Trophoblast cell (in vitro differentiated cells and primary cell): Measurements from ENCODE around the gene FBXO48.
A peak's percentile ranks its signal among the peaks of the same experiment; 100 is the strongest.

ENCODE experiments used
- DNase-seq, 2 donors: peaks; one replicate each; pipeline ENCODE4 v3.0.0-alpha.2; 2016
- H2AFZ ChIP-seq: 2 replicates; pipeline ENCODE4 v1.6.1; 2013; ENCODE audit warnings: low read length, moderate library complexity, mild to moderate bottlenecking; ENCODE audit not compliant: insufficient read depth, poor library complexity
- H2AK5ac ChIP-seq: 2 replicates; pipeline ENCODE4 v1.6.1; 2013; ENCODE audit warnings: mild to moderate bottlenecking, low read length
- H2BK120ac ChIP-seq: 2 replicates; pipeline ENCODE4 v1.6.1; 2013; ENCODE audit warnings: low read length, mild to moderate bottlenecking, moderate library complexity; ENCODE audit not compliant: insufficient read depth, poor library complexity
- H2BK12ac ChIP-seq: 2 replicates; pipeline ENCODE4 v1.6.1; 2013; ENCODE audit warnings: mild to moderate bottlenecking, low read length, moderate library complexity
- H2BK5ac ChIP-seq: 2 replicates; pipeline ENCODE4 v1.6.1; 2013; ENCODE audit warnings: low read length, low read depth, moderate library complexity, mild to moderate bottlenecking; ENCODE audit not compliant: poor library complexity
- H3K14ac ChIP-seq: 2 replicates; pipeline ENCODE4 v1.6.1; 2013; ENCODE audit warnings: mild to moderate bottlenecking, low read length
- H3K18ac ChIP-seq: 2 replicates; pipeline ENCODE4 v1.6.1; 2013; ENCODE audit warnings: mild to moderate bottlenecking, low read length
- H3K23ac ChIP-seq: 2 replicates; pipeline ENCODE4 v1.6.1; 2013; ENCODE audit warnings: low read length
- H3K27ac ChIP-seq: 2 replicates; pipeline ENCODE4 v1.5.1; 2013; ENCODE audit warnings: low read depth, mild to moderate bottlenecking, inconsistent platforms, low read length, moderate library complexity
- H3K27me3 ChIP-seq: 2 replicates; pipeline ENCODE4 v1.6.1; 2013; ENCODE audit warnings: inconsistent platforms, mild to moderate bottlenecking, low read length, moderate library complexity; ENCODE audit not compliant: insufficient read depth
- H3K36me3 ChIP-seq, 2 experiments: 1 replicate in 1 of 2; 2 replicates in 1 of 2; pipeline ENCODE4 v1.6.1; 2013; ENCODE audit warnings: low read length in 2 of 2, mild to moderate bottlenecking in 2 of 2, moderate library complexity in 1 of 2; ENCODE audit not compliant: insufficient read depth in 2 of 2, control insufficient read depth in 1 of 2
- H3K4ac ChIP-seq: 2 replicates; pipeline ENCODE4 v1.6.1; 2013; ENCODE audit warnings: low read depth, mild to moderate bottlenecking, low read length, moderate library complexity
- H3K4me1 ChIP-seq, 2 experiments: 1 replicate in 1 of 2; 2 replicates in 1 of 2; pipeline ENCODE4 v1.6.1; 2013; ENCODE audit warnings: low read length in 2 of 2, mild to moderate bottlenecking in 2 of 2, moderate library complexity in 1 of 2; ENCODE audit not compliant: insufficient read depth in 2 of 2, control insufficient read depth in 1 of 2
- H3K4me2 ChIP-seq: 2 replicates; pipeline ENCODE4 v1.6.1; 2013; ENCODE audit warnings: inconsistent platforms, mild to moderate bottlenecking, low read length, moderate library complexity
- H3K4me3 ChIP-seq: 2 replicates; pipeline ENCODE4 v1.5.1; 2013; ENCODE audit warnings: mild to moderate bottlenecking, low read depth, low read length, inconsistent platforms
- H3K79me1 ChIP-seq: one replicate; pipeline ENCODE4 v1.6.1; 2013; ENCODE audit warnings: low read length
- H3K79me2 ChIP-seq: 2 replicates; pipeline ENCODE4 v1.6.1; 2013; ENCODE audit warnings: low read length, mild to moderate bottlenecking; ENCODE audit not compliant: control insufficient read depth, insufficient read depth, poor library complexity
- H3K9ac ChIP-seq: 2 replicates; pipeline ENCODE4 v1.6.1; 2013; ENCODE audit warnings: mild to moderate bottlenecking, low read length
- H3K9me3 ChIP-seq: 2 replicates; pipeline ENCODE4 v1.6.1; 2013; ENCODE audit warnings: low read depth, mild to moderate bottlenecking, control low read depth, inconsistent platforms, low read length; ENCODE audit not compliant: insufficient read depth
- H4K12ac ChIP-seq: 2 replicates; pipeline ENCODE4 v1.6.1; 2013; ENCODE audit warnings: low read depth, mild to moderate bottlenecking, low read length, moderate library complexity
- H4K8ac ChIP-seq: 2 replicates; pipeline ENCODE4 v1.6.1; 2013; ENCODE audit warnings: low read depth, mild to moderate bottlenecking, low read length, moderate library complexity
- H4K91ac ChIP-seq: one replicate; pipeline ENCODE4 v1.6.1; 2013; ENCODE audit warnings: low read depth, mild to moderate bottlenecking, low read length, moderate library complexity
- WGBS: extraction: QIAGEN DNeasy Blood & Tissue Kit; methylation state at CpG from one replicate; pipeline ENCODE4 v1.1.7; 2013; ENCODE audit warnings: missing lambda C conversion rate; ENCODE audit not compliant: insufficient read length, insufficient coverage; ENCODE audit errors: extremely low coverage; 5-methylcytosine and 5-hydroxymethylcytosine counted together

The FBXO48 gene

GRCh38 chr2:68487773-68488355 lies 20.8 kb upstream of the FBXO48 start:
- H3K4ac ChIP-seq, result no peak overlapping the region
- H3K79me1 ChIP-seq, result no peaks in the 10 kb centered on the region
- H2BK12ac ChIP-seq, result no peak overlapping the region
- no peak overlapping the region for H3K27ac ChIP-seq
- no CpG with 5 or more reads among the region's 3 CpGs for WGBS
- H2BK120ac ChIP-seq, result no peak overlapping the region
- no peak overlapping the region for H4K8ac ChIP-seq
- no peak overlapping the region for H3K14ac ChIP-seq
- no peaks in the 10 kb centered on the region for H3K27me3 ChIP-seq
- no peak overlapping the region for H2AK5ac ChIP-seq
- no peak overlapping the region for H4K12ac ChIP-seq
- H3K36me3 ChIP-seq, result no peaks in the 10 kb centered on the region
- H3K4me3 ChIP-seq, result no peak overlapping the region
- H2BK5ac ChIP-seq, result no peak overlapping the region
- no peaks in the 10 kb centered on the region for H3K79me2 ChIP-seq
- no peak overlapping the region for H3K23ac ChIP-seq
- no peaks in the 10 kb centered on the region for H3K9me3 ChIP-seq
- no peak overlapping the region for H4K91ac ChIP-seq
- no peak overlapping the region for H3K18ac ChIP-seq
- H3K9ac ChIP-seq, result no peak overlapping the region
- no peak overlapping the region for H2AFZ ChIP-seq
- H3K4me1 ChIP-seq, result peaks cover 1 to 5% of the 10 kb centered on the region in 2 experiments
- H3K4me2 ChIP-seq, result no peak overlapping the region
- DNase-seq, result peak in 1 of 2 donors; percentile 33

DNA sequence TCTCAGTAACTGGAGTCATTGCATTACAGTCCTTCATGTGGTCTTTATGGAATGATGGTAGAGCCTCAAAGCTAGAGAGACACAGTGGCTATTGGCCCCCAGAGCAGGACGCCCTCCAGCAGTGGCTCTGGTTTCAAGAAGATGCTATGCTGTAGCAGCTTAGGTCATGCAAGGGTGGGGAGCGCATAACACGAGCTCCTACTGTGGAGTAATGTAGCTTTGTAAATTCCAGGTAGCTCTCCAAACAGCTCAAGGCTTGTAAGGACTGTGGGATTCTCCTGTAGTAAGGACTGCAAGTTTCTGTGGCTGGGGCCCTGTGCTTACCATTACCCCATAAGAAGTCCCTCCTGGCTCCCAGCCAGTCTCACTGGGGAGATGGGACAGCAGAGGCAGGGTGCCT lies 15.9 kb upstream of the FBXO48 start:
- no peak overlapping the region for H2BK12ac ChIP-seq
- no peak overlapping the region for H3K4me3 ChIP-seq
- DNase-seq, result no peak
- no peak overlapping the region for H3K18ac ChIP-seq
- H3K4ac ChIP-seq, result no peak overlapping the region
- no peak overlapping the region for H3K23ac ChIP-seq
- no peak overlapping the region for H4K91ac ChIP-seq
- no peak overlapping the region for H3K9ac ChIP-seq
- WGBS, result no CpG with 5 or more reads among the region's 3 CpGs
- H2AK5ac ChIP-seq, result no peak overlapping the region
- H3K79me1 ChIP-seq, result no peaks in the 10 kb centered on the region
- no peak overlapping the region for H2BK5ac ChIP-seq
- H4K12ac ChIP-seq, result no peak overlapping the region
- H2AFZ ChIP-seq, result no peak overlapping the region
- H3K27me3 ChIP-seq, result no peaks in the 10 kb centered on the region
- no peak overlapping the region for H3K14ac ChIP-seq
- no peak overlapping the region for H4K8ac ChIP-seq
- H3K9me3 ChIP-seq, result no peaks in the 10 kb centered on the region
- H2BK120ac ChIP-seq, result no peak overlapping the region
- no peak overlapping the region for H3K4me2 ChIP-seq
- no peak overlapping the region for H3K27ac ChIP-seq
- peaks cover 4 to 12% of the 10 kb centered on the region in 2 experiments for H3K4me1 ChIP-seq
- H3K79me2 ChIP-seq, result no peaks in the 10 kb centered on the region
- no peaks in the 10 kb centered on the region for H3K36me3 ChIP-seq

- Histone ChIP-seq H2AFZ (no peak overlapping the region), H4K91ac (no peak overlapping the region), H3K36me3 (no peaks in the 10 kb centered on the region), H3K9ac (no peak overlapping the region), H2BK120ac (no peak overlapping the region), H3K18ac (no peak overlapping the region), H4K8ac (no peak overlapping the region), H3K4me3 (no peak overlapping the region), H3K4me2 (no peak overlapping the region), H3K27me3 (no peaks in the 10 kb centered on the region), H4K12ac (no peak overlapping the region), H3K4ac (no peak overlapping the region), H3K79me2 (no peaks in the 10 kb centered on the region), H2BK5ac (no peak overlapping the region), H3K79me1 (no peaks in the 10 kb centered on the region), H3K27ac (no peak overlapping the region), H3K9me3 (no peaks in the 10 kb centered on the region), H2BK12ac (no peak overlapping the region), H3K23ac (peak overlapping the region; percentile 29), H2AK5ac (no peak overlapping the region), H3K14ac (no peak overlapping the region), H3K4me1 (peaks cover 4 to 12% of the 10 kb centered on the region in 2 experiments)
- no CpG with 5 or more reads among the region's 2 CpGs for WGBS
- DNase-seq, result no peak
These were observed 15.3 kb upstream of the FBXO48 start for GRCh38 chr2:68482296-68482820.

DNA sequence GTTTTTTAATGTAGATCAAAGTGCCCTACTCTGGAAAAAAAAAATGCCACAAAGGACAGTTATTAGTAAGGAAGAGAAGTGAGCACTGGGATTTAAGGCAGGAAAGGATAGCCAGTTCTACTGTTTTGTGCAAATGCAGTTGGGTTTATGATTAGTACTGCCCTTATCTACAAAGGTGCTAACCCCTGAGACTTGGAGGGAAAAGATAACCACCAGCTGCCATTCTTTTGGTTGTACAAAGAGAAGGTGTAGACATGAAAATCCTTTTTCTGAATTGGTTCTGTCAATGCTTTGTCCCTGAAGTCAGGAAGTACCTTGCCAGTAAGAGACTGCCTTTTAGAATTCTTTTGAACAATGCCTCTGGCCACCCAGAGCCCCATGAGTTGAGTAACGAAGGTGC lies 11.6 kb upstream of the FBXO48 start:
- Histone ChIP-seq H3K18ac (no peak overlapping the region), H2AK5ac (no peak overlapping the region), H3K4me2 (no peak overlapping the region), H3K27me3 (no peaks in the 10 kb centered on the region), H3K9ac (no peak overlapping the region), H3K23ac (no peak overlapping the region), H3K14ac (no peak overlapping the region), H2BK5ac (no peak overlapping the region), H3K4me1 (peaks cover 4 to 12% of the 10 kb centered on the region in 2 experiments), H3K27ac (no peak overlapping the region), H3K4ac (no peak overlapping the region), H2BK12ac (no peak overlapping the region), H4K12ac (no peak overlapping the region), H3K36me3 (no peaks in the 10 kb centered on the region), H3K9me3 (no peaks in the 10 kb centered on the region), H2BK120ac (no peak overlapping the region), H3K79me1 (no peaks in the 10 kb centered on the region), H4K8ac (no peak overlapping the region), H3K4me3 (no peak overlapping the region), H2AFZ (no peak overlapping the region), H4K91ac (no peak overlapping the region), H3K79me2 (no peaks in the 10 kb centered on the region)
- no CpG with 5 or more reads among the region's 1 CpG for WGBS
- DNase-seq, result no peak
